Testis (tissue), 2 donors: ENCODE data around the gene DNAH17.

ENCODE experiments used
- POLR2A ChIP-seq: fragments of 450-650 bp; IDR thresholded peaks from one replicate; pipeline ENCODE4 v1.6.1; 2017; ENCODE audit warnings: antibody characterized with exemption, mild to moderate bottlenecking, moderate library complexity
- TF ChIP-seq, protein P1 (sequence below), 3 experiments: fragments of 450-650 bp in 2 of 3; fragments of 200-600 bp in 1 of 3; sonication (generic) in 1 of 3; IDR thresholded peaks; one replicate each; pipeline ENCODE4 v1.5.1; 2016 to 2019; ENCODE audit warnings: antibody characterized with exemption in 3 of 3, mild to moderate bottlenecking in 2 of 3, moderate library complexity in 1 of 3

DNA sequence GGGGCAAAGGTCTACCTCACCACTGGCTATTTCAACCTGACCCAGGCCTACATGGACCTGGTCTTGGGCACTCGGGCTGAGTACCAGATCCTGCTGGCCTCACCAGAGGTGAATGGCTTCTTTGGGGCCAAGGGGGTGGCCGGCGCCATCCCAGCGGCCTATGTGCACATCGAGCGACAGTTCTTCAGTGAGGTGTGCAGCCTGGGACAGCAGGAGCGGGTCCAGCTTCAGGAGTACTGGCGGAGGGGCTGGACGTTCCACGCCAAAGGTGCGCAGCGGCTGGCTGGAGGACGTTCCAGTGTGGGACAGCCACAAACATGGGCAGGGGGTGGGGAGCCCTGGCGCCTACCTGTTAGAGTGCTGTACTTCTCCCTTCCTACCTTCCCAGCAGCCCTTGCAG lies 173.4 kb downstream of the DNAH17 start:
- TF ChIP-seq, protein P1, sequence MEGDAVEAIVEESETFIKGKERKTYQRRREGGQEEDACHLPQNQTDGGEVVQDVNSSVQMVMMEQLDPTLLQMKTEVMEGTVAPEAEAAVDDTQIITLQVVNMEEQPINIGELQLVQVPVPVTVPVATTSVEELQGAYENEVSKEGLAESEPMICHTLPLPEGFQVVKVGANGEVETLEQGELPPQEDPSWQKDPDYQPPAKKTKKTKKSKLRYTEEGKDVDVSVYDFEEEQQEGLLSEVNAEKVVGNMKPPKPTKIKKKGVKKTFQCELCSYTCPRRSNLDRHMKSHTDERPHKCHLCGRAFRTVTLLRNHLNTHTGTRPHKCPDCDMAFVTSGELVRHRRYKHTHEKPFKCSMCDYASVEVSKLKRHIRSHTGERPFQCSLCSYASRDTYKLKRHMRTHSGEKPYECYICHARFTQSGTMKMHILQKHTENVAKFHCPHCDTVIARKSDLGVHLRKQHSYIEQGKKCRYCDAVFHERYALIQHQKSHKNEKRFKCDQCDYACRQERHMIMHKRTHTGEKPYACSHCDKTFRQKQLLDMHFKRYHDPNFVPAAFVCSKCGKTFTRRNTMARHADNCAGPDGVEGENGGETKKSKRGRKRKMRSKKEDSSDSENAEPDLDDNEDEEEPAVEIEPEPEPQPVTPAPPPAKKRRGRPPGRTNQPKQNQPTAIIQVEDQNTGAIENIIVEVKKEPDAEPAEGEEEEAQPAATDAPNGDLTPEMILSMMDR (IDR thresholded peaks at IDR 0.05) = no peak
- TF ChIP-seq POLR2A = no peak
